Upper lobe of left lung (tissue), 4 donors: ENCODE measurements around the gene CD33.
"Not testable (repeated sequence)": the region's sequence is repeated elsewhere in the genome, so short reads cannot be mapped to it uniquely, and the experiment has no call there.

ENCODE experiments used
- CTCF ChIP-seq, 6 experiments: fragments of 450-650 bp in 4 of 6; fragments of 200-600 bp in 2 of 6; sonication (generic) in 2 of 6; IDR thresholded peaks; one replicate each; pipeline ENCODE4 v1.5.1; 2016 to 2019; ENCODE audit warnings: antibody characterized with exemption in 6 of 6
- POLR2AphosphoS5 ChIP-seq, 2 donors: sonication (generic); formaldehyde crosslinking; IDR thresholded peaks; one replicate each; pipeline ENCODE4 v1.5.1; 2017; ENCODE audit warnings: antibody characterized with exemption in 2 of 2

- TF ChIP-seq CTCF, POLR2AphosphoS5 (IDR thresholded peaks at IDR 0.05): not testable (repeated sequence)
Observed at GRCh38 chr19:51210874-51211361, 14.0 kb upstream of the CD33 start.
